Gastroesophageal sphincter (tissue), 3 donors: ENCODE results near the gene RIC1.
A peak's percentile ranks its signal among the peaks of the same experiment; 100 is the strongest.

Experiments
- CTCF ChIP-seq, 4 experiments: fragments of 200-600 bp in 2 of 4; fragments of 450-650 bp in 2 of 4; sonication (generic) in 1 of 4; IDR thresholded peaks; one replicate each; pipeline ENCODE4 v1.5.1; 2017 to 2019; ENCODE audit warnings: antibody characterized with exemption in 4 of 4, mild to moderate bottlenecking in 2 of 4, moderate library complexity in 2 of 4
- POLR2A ChIP-seq, 2 donors: fragments of 450-650 bp; IDR thresholded peaks; one replicate each; pipeline ENCODE4 v1.6.1; 2017; ENCODE audit warnings: antibody characterized with exemption in 2 of 2, mild to moderate bottlenecking in 2 of 2, moderate library complexity in 1 of 2
- POLR2AphosphoS5 ChIP-seq: sonication (generic); formaldehyde crosslinking; IDR thresholded peaks from one replicate; pipeline ENCODE4 v1.6.1; 2017; ENCODE audit warnings: antibody characterized with exemption

GRCh38 chr9:5714501-5715401 lies 85.8 kb downstream of the RIC1 start:
- TF ChIP-seq CTCF (IDR thresholded peaks at IDR 0.05) (peak in 3 of 4 experiments; percentile 9 to 29 (median 26)), POLR2AphosphoS5 (no peak), POLR2A (IDR thresholded peaks at IDR 0.05) (no peak)
